COLO829 (cell line): Measurements from ENCODE around the gene C4orf33.
"Not testable (repeated sequence)": the region's sequence is repeated elsewhere in the genome, so short reads cannot be mapped to it uniquely, and the experiment has no call there.

Experiments
- DNase-seq: peaks from one replicate; pipeline ENCODE4 v3.0.0; 2012; ENCODE audit warnings: low spot score

C4orf33 gene, protein sequence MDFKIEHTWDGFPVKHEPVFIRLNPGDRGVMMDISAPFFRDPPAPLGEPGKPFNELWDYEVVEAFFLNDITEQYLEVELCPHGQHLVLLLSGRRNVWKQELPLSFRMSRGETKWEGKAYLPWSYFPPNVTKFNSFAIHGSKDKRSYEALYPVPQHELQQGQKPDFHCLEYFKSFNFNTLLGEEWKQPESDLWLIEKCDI

DNA sequence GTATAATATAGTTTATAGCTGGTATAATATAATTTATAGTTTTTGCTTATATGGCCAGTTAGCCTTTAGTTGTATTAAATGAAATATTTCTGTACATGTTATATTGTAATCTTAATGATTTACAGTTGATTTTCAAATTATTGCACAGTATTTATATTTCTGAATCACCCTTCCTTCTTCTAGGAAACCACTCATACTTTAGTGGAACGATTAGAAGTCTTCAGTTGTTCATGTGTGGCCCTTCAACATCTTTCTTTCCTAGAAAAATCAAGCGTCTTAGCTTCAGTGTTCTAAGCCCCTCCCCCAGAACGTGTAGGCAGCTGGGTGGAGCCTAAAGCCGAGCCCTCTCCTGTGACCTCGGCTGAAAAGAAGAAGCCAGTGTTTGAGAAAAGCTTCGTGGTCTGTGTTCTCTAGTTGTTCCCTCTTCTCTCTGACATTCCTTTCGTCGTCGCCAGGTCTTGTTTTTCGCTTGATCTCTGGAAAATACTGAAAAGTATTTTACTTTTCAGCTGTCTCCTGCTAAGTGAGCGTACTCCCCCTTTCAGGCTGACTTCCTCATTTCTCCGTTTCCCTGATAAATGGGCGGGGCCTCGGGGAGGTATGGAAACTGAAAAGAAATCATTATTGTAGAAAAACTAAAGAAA is at the start of gene C4orf33:
C4orf33 (plus strand) TSS at position 342 of the 644 bp plus-strand sequence. CDS start 6,459 bp downstream, outside the sequence.
- peak; percentile 79 for DNase-seq

DNA sequence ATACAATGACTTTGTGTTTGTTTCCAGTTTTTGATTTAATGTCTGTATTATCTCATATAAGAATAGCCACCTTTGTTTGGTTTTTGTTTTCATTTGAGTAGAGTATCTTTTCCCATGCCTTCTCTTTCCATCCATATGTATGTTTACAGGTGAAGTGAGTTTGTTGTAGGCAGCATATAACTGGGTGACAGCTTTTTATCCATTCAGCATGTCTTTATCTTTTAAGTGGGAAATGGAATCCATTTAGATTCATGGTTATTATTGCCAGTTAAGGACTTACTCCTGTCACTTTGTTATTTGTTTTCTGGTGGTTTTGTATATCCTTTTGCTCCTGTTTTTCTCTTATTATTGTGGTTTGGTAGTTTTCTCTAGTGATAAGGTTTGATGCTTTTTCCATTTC is 36.9 kb upstream of the C4orf33 start:
- DNase-seq = no peak

DNA sequence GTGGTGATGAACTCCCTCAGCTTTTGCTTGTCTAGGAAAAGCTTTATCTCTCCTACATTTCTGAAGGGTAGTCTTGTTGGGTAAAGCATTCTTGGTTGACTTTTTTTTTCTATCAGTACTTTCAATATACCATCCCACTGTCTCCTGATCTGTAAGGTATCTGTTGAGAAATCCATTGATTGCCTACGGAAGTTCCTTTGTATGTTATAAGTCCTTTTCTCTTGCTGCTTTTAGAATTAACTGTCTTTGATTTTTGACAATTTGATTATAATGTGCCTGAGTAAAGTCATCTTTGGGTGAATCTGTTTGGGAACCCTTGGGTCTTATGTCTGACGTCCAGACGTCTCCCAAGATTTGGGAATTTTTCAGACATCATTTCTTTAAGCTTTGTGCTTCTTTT is 33.4 kb upstream of the C4orf33 start:
- no peak for DNase-seq

DNA sequence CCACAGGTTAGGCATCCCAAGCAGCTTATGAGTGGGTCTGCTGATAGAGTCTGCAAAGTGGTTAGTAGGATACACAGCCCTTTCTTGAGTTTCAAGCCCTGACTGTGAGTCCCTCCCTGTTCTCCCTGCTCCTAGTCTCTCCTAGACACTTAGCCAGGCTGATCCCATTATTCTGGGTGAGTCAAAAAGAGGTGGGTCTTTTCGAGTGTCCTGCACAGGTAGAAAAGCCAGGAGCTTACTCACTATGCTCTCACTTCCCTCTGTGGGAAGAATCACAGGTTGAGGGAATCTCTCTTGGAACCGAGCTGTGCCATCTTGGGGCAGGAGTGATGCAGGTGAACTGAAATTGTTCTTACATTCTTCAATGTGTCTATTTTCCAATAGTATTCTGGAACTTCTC is 32.3 kb upstream of the C4orf33 start:
- no peak for DNase-seq

DNA sequence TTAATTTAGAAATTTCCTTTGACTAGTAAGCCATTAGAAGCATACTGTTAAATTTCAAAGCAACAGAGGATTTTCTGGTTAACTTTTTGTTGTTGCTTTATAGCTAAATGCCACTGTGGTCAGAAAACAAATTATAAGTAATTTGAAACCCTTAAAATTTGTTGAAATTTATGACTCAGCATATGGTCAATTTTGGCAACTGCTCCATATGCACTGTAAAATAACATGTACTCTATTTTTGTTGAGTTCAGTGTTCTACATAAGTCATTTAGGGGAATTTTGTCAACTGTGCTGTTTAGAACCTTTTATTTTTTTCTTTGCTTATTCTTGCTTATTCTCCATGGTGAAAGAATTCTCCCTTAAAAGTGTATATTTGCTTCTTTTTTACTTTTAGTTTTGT is 31.2 kb upstream of the C4orf33 start:
- DNase-seq = no peak

DNA sequence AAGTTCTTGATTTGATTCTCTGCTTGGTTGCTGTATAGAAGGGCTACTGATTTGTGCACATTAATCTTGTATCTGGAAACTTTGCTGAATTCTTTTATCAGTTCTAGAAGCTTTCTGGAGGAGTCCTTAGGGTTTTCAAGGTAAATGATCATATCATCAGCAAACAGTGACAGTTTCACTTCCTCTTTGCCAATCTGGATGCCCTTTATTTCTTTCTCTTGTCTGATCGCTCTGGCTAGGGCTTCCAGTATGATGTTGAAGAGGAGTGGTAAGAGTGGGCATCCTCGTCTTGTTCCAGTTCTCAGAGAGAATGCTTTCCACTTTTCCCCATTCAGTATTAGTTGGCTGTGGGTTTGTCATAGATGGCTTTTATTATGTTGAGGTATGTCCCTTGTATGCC is 26.4 kb upstream of the C4orf33 start:
- not testable (repeated sequence) for DNase-seq

DNA sequence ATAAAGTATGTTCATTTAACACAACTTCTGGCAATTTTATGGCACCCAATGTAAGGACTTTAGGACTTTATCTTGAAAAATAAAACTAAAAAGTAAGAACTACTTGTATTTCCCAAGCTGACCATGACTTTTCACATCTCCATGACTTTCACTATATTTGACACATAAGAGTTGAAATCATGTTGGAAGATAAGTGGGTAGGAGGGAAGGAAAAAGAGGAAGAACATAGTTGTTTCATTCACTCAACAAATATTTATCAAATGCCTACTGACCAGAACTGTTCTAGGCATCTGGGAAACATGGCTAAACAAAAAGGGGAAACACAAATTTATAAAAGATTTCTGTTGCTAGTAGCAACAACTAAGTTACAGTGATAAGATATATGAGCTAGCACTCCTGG is 18.6 kb upstream of the C4orf33 start:
- no peak for DNase-seq

DNA sequence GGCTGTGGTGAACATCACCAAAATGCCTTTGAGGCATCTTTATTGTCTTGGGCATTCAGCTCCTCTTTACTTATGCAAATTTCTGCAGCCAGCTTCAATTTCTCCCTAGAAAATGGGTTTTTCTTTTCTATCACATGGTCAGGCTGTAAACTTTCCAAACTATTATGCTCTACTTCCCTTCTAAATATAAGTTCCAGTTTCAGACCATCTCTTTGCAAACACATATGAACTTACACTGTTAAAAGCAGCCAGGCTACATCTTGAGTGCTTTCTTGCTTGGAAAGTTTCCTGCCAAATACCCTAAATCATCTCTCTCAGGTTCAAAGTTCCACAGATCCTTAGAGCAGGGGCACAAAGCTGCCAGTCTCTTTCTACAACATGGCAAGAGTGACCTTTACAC is 15.8 kb upstream of the C4orf33 start:
- no peak for DNase-seq

DNA sequence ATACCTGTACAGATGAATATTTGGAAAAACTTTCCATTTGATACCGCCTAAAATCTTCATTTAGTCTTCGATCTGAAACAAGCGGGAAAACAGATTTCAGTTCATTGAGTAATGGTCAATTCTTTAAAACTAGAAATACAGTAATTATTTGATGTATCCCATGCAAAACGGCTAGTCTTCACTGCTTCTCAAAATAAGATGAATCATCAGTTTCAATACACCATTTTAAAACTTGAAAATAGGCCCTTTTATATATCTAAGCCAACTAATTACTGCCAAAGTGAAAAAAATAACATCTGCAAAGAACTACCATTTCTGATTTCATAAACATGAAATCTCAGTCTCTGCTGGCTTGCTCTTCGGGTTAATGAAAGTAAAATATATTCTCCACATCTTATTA is 13.7 kb upstream of the C4orf33 start:
- no peak for DNase-seq

DNA sequence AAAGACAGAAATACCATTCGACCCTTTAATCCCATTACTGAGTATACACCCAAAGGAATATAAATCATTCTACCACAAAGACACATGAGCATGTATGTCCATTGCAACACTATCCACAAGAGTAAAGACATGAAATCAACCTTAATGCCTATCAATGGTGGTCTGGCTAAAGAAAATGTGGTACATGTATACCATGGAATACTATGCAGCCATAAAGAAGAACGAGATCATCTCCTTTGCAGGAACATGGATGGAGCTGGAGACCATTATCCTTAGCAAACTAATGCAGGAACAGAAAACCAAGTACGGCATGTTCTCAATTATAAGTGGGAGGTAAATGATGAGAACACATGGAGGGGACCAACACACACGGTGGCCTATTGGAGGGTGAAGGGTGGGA is 10.5 kb upstream of the C4orf33 start:
- no peak for DNase-seq

DNA sequence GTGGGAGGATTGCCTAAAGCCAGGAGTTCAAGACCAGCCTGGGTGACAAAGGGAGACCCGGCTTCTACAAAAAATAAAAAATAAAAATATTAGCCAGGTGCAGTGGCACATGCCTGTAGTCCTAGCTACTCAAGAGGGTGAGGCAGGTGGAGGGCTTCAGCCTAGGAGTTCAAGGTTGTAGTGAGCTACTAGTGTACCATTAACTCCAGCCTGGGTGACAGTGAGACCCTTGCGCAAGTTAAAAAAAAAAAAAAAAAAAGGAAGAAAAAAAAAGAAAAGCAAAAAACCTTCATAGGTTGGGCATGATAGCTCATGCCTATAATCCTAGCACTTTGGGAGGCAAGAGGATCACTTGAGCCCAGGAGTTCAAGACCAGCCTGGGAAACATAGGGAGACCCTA is 8.4 kb upstream of the C4orf33 start:
- no peak for DNase-seq

DNA sequence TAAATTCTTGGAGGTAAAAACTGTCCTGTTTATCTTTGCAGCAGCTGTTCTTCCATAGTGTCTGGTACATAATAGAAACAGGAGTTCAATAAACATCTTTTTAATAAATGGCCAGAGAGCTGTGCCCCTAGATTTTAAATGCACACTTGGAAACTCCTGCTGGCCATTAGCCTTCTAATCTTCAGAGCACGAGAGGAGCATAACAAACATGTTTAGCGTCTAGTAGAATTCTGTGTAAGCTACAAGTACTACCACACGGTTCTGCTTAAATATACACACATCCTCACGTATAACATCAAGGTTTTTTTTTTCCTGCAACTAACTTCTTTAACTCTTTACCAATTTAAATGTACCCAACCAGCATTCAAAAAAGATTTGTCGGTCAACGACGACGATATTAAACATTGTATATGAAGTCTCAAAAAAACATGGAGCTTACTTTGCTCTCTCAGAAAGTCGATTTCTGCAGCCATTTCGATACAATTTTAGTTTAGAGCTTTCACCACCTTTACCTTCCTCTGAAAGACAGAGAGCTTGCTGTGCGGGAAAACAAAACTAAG is 3.2 kb upstream of the C4orf33 start:
- DNase-seq = peak; percentile 27

DNA sequence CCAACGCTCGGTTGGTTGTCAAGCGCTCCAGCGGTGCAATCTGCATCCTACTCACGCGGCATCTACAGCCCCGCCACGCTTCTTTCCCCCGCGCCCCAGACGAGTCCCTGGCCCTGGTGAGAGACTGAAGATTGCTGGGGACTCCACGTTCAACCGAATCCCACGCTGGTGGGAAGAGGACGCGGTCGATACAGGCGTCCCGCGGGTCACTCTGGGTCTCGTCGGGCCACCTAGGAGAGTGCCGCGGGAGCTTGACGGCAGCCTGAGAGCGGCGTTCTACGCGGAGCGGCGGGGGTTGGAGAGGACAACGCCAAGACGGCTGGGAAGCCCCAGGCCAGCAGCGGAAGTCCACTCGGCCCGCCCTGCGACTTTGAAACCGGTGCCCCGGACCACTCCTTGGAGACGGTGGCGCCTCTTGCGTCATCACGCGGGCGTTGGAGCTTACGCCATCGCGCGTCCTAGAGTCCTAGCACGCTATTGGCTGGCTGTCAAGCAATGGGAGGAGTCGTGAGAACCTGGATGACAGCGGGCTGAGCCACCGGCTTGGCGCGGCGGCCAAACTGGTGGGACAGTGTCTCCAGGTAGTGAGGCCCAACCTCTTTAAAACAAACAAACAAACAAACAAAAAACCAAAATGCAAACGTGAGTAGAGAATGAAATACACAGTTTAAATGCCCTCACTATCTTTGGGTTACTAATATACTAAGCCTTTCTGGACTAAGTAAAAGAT is 2.6 kb upstream of the C4orf33 start, which contains the start of gene SCLT1:
SCLT1 (minus strand) TSS at position 349 of the 730 bp plus-strand sequence. CDS start 436 bp downstream, outside the sequence.
- DNase-seq = peak; percentile 97

DNA sequence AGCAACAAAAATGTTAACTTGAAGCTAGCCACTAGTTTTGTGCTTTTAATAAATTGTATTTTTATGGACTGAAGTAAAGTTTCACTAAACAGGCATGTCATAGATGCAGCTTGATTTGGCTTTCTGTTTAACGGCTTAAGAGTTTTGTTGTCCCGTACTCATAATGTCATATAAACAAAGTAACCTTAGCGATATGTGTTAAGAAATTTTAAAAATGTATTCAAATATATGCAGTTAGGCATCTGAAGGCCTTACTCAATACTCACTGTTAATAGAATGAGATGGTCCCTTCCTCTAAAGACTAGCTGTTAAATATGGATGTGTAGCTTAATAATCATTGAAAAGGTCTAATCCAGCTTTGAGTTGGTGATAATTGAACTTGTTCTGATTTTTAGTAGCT is 1.6 kb upstream of the C4orf33 start:
- DNase-seq = no peak

DNA sequence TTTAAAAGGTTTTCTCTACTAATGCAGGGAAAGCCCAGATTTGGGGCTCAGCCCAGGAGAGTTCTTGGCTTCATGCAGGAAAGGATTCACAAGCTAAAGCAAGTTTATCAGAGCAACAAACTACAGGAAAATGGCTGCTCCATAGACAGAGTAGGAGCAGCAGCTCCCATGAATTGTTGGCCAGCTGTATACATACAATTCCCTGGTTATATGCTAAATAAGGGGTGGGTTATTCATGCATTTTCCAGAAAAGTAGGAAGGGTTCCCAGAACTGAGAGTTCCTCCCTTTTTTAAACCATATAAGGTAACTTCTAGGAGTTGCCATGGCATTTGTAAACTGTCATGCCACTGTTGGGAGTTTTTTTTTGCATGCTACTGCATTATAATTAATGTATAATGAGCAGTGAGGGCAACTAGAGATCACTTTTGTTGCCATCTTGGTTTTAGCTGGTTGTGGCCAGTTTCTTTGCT is 2.6 kb downstream of the C4orf33 start:
- no peak for DNase-seq

DNA sequence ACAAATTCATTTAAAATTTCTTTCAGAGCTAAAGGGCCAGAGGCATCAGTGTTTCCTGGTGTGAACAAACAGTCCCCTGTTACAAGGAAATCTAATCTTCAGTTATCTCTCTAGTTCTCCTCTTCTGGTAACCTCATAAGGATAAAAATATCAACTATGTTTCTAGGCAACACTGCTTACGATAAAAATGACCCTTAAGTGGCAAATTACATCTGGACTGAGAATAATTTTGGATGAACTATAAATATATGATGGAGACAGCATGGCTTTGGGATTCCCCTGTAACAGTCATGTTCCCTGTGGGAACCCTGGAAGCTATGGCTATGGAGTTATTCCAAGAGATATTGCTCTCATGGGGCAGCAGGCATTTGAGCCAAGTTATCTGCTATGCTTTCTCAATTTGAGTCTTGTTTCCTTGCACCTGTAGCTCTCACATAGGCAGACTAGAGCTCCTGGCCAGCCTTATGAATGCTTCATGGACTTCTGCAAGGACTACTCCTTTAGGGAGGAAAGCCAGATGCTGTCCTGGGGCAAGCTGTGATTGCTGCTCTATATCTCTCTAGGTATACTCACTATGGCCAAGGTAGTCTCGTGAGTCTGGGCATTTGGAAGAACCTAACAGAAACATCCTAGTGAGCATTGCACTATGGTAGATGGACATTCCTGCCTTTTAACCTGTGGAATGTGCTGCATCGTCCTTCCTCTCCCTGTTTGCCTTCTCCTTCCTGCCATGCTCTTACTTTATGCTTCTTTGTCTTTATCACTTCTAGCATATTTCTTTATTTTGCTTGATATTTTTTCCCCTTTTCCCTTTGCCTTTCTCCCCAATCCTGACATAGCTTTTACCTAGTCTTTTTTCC is 14.2 kb downstream of the C4orf33 start:
- peak; percentile 19 for DNase-seq

DNA sequence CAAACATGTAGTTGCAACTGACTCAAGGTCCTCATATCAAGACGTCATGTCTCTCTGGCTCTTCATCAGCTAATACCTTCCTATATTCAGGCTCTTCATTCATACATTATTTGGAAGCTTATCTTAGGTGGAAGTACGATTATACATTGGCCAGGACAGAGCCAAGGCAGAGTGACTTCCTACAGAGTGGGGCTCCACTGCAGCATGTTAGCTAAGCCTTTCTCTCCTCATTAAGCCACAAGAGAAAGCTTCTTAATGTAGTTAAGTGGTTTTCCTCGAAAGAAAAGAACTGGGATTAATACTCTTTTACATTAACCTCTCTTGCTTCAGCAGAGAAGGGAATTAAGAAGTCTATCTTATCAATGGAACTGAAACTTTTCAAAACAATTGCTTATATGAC is 15.0 kb downstream of the C4orf33 start:
- DNase-seq = no peak

DNA sequence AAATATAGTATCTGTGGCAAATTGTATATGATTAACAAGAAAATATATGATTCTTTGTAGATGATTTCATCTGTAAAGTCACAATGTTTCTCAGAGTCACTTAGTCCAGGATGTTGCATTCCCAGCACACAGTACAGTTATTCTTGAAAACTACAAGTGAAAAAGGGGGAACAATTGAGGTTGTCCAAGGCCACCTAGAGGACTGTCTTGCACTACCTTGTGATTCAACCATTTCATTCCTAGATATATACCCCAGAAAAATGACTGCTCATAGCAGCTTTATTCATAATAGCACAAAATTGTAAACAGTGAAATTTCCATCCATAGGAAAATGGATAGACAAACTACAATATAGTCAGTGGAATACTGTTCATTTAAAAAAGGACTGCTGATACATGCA is 16.0 kb downstream of the C4orf33 start:
- no peak for DNase-seq

DNA sequence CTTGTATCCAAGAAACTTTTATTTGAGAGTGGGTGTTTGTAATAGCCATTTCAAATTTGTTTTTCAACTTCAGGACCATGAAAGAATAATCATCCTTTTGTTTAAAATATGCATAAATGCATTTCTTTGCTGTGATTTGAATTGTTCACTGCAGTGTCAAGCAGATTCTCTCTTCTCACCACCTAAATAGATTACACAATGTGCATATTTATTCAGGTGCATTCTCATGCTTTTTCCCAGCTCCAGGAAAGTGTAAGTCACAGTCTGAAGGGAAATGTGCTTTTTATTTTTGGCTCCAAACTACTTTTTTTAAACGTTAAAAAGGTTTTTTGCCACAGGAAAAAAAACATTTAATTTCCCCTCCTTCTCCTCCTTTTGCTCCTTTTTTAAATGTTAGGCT is 17.5 kb downstream of the C4orf33 start:
- DNase-seq = no peak

DNA sequence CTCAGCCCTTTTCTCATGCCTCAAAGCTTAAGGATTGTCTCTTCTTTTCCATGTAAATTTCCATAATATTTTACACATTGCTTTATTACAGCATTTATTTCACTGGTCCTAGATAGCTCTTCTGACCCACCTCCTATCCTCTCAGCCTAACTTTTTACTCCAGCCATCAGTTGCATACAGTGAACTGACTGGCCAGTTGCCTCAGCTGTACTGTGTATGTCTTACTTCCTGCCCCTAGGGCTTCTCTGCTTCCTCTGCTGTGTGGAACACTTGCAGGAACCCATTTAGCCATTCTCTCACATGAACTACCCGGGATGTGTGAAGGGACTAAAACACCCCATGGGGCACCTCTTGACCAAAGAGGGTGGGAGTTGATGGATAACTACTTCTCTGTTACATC is 18.0 kb downstream of the C4orf33 start:
- no peak for DNase-seq

DNA sequence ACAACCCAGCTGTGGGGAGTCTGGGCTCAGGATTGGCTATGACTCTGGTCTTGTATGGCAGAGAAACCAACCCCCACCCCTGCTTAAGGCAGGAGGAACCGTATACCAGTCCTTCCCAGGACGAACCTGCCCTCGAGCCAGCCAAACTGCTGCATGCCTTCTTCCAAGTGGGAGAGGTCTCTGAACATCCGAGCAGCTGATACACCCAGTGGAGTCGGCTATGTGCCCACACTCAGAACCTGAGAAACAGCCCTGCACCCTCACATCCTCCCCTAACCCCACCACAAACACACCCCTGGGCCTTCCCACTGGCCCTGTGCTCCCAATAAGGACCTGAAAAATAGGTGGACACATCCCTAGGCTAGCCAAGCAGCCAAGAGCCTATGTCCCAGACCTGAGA is 21.8 kb downstream of the C4orf33 start:
- no peak for DNase-seq

DNA sequence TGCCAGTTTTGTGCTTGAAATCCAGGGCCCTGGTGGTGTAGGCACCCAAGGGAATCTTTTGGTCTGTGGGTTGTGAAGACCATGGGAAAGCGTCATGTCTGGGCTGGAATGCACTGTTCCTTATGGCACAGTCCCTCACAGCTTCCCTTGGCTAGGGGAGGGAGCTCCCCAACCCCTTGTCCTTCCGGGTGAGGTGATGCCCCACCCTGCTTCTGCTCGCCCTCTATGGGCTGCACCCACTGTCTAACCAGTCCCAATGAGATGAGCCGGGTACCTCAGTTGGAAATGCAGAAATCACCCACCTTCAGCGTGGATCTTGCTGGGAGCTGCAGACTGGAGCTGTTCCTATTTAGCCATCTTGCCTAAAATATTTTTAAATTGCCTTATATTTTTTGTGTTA is 30.7 kb downstream of the C4orf33 start:
- DNase-seq = not testable (repeated sequence)
